GM23248 (cell line): ENCODE results near the gene SAP30BP. TPM values are rescaled to one million over a fixed set of nuclear protein-coding genes. Genes with fewer than 3 reads are reported as not detected.

Experiments
- DNase-seq: peaks from one replicate; pipeline ENCODE4 v3.0.0-alpha.2; 2015
- H2AFZ ChIP-seq: fragments of 200-600 bp; sonication (generic); 2 replicates; pipeline ENCODE4 v1.6.1; 2016; ENCODE audit warnings: antibody characterized with exemption
- H3F3A ChIP-seq: fragments of 200-600 bp; sonication (generic); 2 replicates; pipeline ENCODE4 v1.6.1; 2016; ENCODE audit warnings: mild to moderate bottlenecking, antibody characterized with exemption, mixed run types; ENCODE audit not compliant: insufficient read depth
- H3K27ac ChIP-seq: fragments of 200-600 bp; sonication (generic); 2 replicates; pipeline ENCODE4 v1.5.1; 2016; ENCODE audit warnings: mild to moderate bottlenecking
- H3K27me3 ChIP-seq: fragments of 200-600 bp; sonication (generic); replicated peaks from 2 replicates; pipeline ENCODE4 v1.6.1; 2016; ENCODE audit warnings: mild to moderate bottlenecking; ENCODE audit not compliant: insufficient read depth
- H3K36me3 ChIP-seq: fragments of 200-600 bp; sonication (generic); 2 replicates; pipeline ENCODE4 v1.6.1; 2016; ENCODE audit warnings: low read depth, mild to moderate bottlenecking
- H3K4me1 ChIP-seq: fragments of 200-600 bp; sonication (generic); 2 replicates; pipeline ENCODE4 v1.6.1; 2016; ENCODE audit warnings: mild to moderate bottlenecking; ENCODE audit not compliant: insufficient read depth
- H3K4me2 ChIP-seq: fragments of 200-600 bp; sonication (generic); one replicate; pipeline ENCODE4 v1.6.1; 2016; ENCODE audit warnings: mild to moderate bottlenecking; ENCODE audit not compliant: unreplicated experiment
- H3K4me3 ChIP-seq: fragments of 200-600 bp; sonication (generic); 2 replicates; pipeline ENCODE4 v1.5.1; 2016; ENCODE audit warnings: mild to moderate bottlenecking
- H3K79me2 ChIP-seq: fragments of 200-600 bp; sonication (generic); 2 replicates; pipeline ENCODE4 v1.6.1; 2016; ENCODE audit warnings: mild to moderate bottlenecking; ENCODE audit not compliant: insufficient read depth
- H3K9ac ChIP-seq: fragments of 200-600 bp; sonication (generic); 2 replicates; pipeline ENCODE4 v1.6.1; 2016; ENCODE audit warnings: mild to moderate bottlenecking
- H3K9me2 ChIP-seq: fragments of 200-600 bp; sonication (generic); 2 replicates; pipeline ENCODE4 v1.6.1; 2016; ENCODE audit warnings: mixed run types, mild to moderate bottlenecking, moderate library complexity; ENCODE audit not compliant: insufficient read depth
- H3K9me3 ChIP-seq: fragments of 200-600 bp; sonication (generic); one replicate; pipeline ENCODE4 v1.6.1; 2017; ENCODE audit warnings: low read depth
- H4K20me1 ChIP-seq: fragments of 200-600 bp; sonication (generic); 2 replicates; pipeline ENCODE4 v1.6.0; 2016; ENCODE audit not compliant: insufficient read depth
- EZH2 ChIP-seq: fragments of 200-600 bp; sonication (generic); IDR thresholded peaks from 2 replicates; pipeline ENCODE4 v1.6.1; 2018; ENCODE audit warnings: antibody characterized with exemption, mild to moderate bottlenecking; ENCODE audit not compliant: insufficient read depth, poor library complexity, severe bottlenecking
- EZH2phosphoT487 ChIP-seq: fragments of 200-600 bp; sonication (generic); IDR thresholded peaks from 2 replicates; pipeline ENCODE4 v1.6.1; 2018; ENCODE audit warnings: antibody characterized with exemption, moderate library complexity, mild to moderate bottlenecking, low read depth; ENCODE audit not compliant: insufficient read depth
- WGBS, 2 experiments: methylation state at CpG; one replicate each; pipeline ENCODE4 v1.1.6; 2015 to 2017; ENCODE audit warnings: low lambda C conversion rate in 2 of 2, low coverage in 1 of 2; ENCODE audit errors: missing lambda C conversion rate in 2 of 2; 5-methylcytosine and 5-hydroxymethylcytosine counted together
- in situ Hi-C: fragments of 300-500 bp; cut with MboI; formaldehyde crosslinking; loops from 2 replicates; pipeline ENCODE4 v1.15.0; 2020
- polyA plus RNA-seq: library from polyadenylated mRNA; unstranded; fragments of >200 nt; fragmentation: Nextera tagmentation; extraction: Ambion mirVana; gene quantifications from 2 replicates; pipeline ENCODE4 v1.2.1, GENCODE V29; 2016
- total RNA-seq: library from RNA; depleted of rRNA; stranded (reverse); fragments of >200 nt; shearing (Covaris generic); gene quantifications from 2 replicates; pipeline ENCODE4 v1.2.3, GENCODE V29; 2014

Gene SAP30BP
- total and polyA plus RNA-seq, 2 experiments from 2014 or later = 60.8 to 93.1 TPM

- peak overlapping the region; percentile 90; the same call in 1 of the 2 replicates for H3K27ac ChIP-seq
- peaks cover 74% of the 10 kb centered on the region for H3K79me2 ChIP-seq
- H4K20me1 ChIP-seq = no peaks in the 10 kb centered on the region
- H3K4me1 ChIP-seq = peaks cover 77% of the 10 kb centered on the region
- H3K9me3 ChIP-seq = no peaks in the 10 kb centered on the region
- H3K4me3 ChIP-seq = no peak overlapping the region
- H2AFZ ChIP-seq = no peak overlapping the region
- DNase-seq = no peak
- in situ Hi-C loops = no loop called here
- WGBS, 2 experiments = 86 to 90% methylated on average over 14 of the region's 14 CpGs
- no peaks in the 10 kb centered on the region for H3K9me2 ChIP-seq
- H3K27me3 ChIP-seq = no peaks in the 10 kb centered on the region
- no peak overlapping the region for H3K9ac ChIP-seq
- no peak for TF ChIP-seq EZH2phosphoT487
- no peak for TF ChIP-seq EZH2
- H3F3A ChIP-seq = peaks cover 43% of the 10 kb centered on the region
- peaks cover 7% of the 10 kb centered on the region; the same call in 1 of the 2 replicates for H3K36me3 ChIP-seq
- no peak overlapping the region for H3K4me2 ChIP-seq
Measured at GRCh38 chr17:75691801-75692626, 24.9 kb downstream of the SAP30BP start.

GRCh38 chr17:75692976-75693375 lies 25.8 kb downstream of the SAP30BP start:
- 27 to 30% methylated on average over 12 to 13 of the region's 13 CpGs for WGBS, 2 experiments
- H3K4me3 ChIP-seq = peak overlapping the region; percentile 20; the same call in 1 of the 2 replicates
- peak overlapping the region; percentile 68 for H3K9ac ChIP-seq
- in situ Hi-C loops = no loop called here
- peaks cover 40% of the 10 kb centered on the region for H3F3A ChIP-seq
- H2AFZ ChIP-seq = no peak overlapping the region
- TF ChIP-seq EZH2phosphoT487 (no peak), EZH2 (no peak)
- peaks cover 70% of the 10 kb centered on the region for H3K4me1 ChIP-seq
- no peaks in the 10 kb centered on the region for H3K27me3 ChIP-seq
- peak overlapping the region; percentile 73 for H3K4me2 ChIP-seq
- peak; percentile 32 for DNase-seq
- H4K20me1 ChIP-seq = no peaks in the 10 kb centered on the region
- H3K9me2 ChIP-seq = no peaks in the 10 kb centered on the region
- peak overlapping the region; percentile 90 for H3K27ac ChIP-seq
- H3K9me3 ChIP-seq = no peaks in the 10 kb centered on the region
- peaks cover 7% of the 10 kb centered on the region; the same call in 1 of the 2 replicates for H3K36me3 ChIP-seq
- peaks cover 74% of the 10 kb centered on the region for H3K79me2 ChIP-seq

- Histone ChIP-seq H3K79me2 (peaks cover 74% of the 10 kb centered on the region), H3K4me1 (peaks cover 62% of the 10 kb centered on the region), H4K20me1 (no peaks in the 10 kb centered on the region), H3K9me2 (no peaks in the 10 kb centered on the region), H3K9ac (peak overlapping the region; percentile 68), H3K9me3 (no peaks in the 10 kb centered on the region), H2AFZ (no peak overlapping the region), H3K36me3 (peaks cover 7% of the 10 kb centered on the region; the same call in 1 of the 2 replicates), H3K27ac (peak overlapping the region; percentile 90), H3K4me2 (peak overlapping the region; percentile 73), H3K4me3 (peak overlapping the region; percentile 20; the same call in 1 of the 2 replicates), H3K27me3 (no peaks in the 10 kb centered on the region), H3F3A (peaks cover 35% of the 10 kb centered on the region)
- TF ChIP-seq EZH2 = no peak
- WGBS, 2 experiments = 9 to 10% methylated on average over 19 of the region's 19 CpGs
- peak; percentile 96 for DNase-seq
- in situ Hi-C loops = no loop called here
Measured at GRCh38 chr17:75693500-75694481, 26.7 kb downstream of the SAP30BP start.

GRCh38 chr17:75694536-75694935 lies 27.4 kb downstream of the SAP30BP start:
- no peak overlapping the region for H3K4me3 ChIP-seq
- H3K9ac ChIP-seq = peak overlapping the region; percentile 68
- no peaks in the 10 kb centered on the region for H3K9me2 ChIP-seq
- no peaks in the 10 kb centered on the region for H4K20me1 ChIP-seq
- H3K9me3 ChIP-seq = no peaks in the 10 kb centered on the region
- H3K36me3 ChIP-seq = peaks cover 7% of the 10 kb centered on the region; the same call in 1 of the 2 replicates
- WGBS, 2 experiments = 21 to 25% methylated on average over 14 of the region's 14 CpGs
- no peaks in the 10 kb centered on the region for H3K27me3 ChIP-seq
- H3K79me2 ChIP-seq = peaks cover 73% of the 10 kb centered on the region
- TF ChIP-seq EZH2 (no peak), EZH2phosphoT487 (no peak)
- H3F3A ChIP-seq = peaks cover 32% of the 10 kb centered on the region
- DNase-seq = peak; percentile 28
- H2AFZ ChIP-seq = no peak overlapping the region
- peak overlapping the region; percentile 90 for H3K27ac ChIP-seq
- in situ Hi-C loops = no loop called here
- peaks cover 60% of the 10 kb centered on the region for H3K4me1 ChIP-seq
- peak overlapping the region; percentile 73 for H3K4me2 ChIP-seq
